Stimulated activated CD8-positive, alpha-beta memory T cell treated with anti-CD3 and anti-CD28 coated beads, Interleukin-2, amount 100 ng/mL, for 48 hours (primary cell): ENCODE measurements around the gene NF1.
"Not testable (repeated sequence)": the region's sequence is repeated elsewhere in the genome, so short reads cannot be mapped to it uniquely, and the experiment has no call there.

ENCODE experiments used
- DNase-seq, 2 donors: peaks; one replicate each; pipeline ENCODE4 v3.0.0-alpha.2; 2020; ENCODE audit warnings: low read depth in 2 of 2

NF1 gene

GRCh38 chr17:31078290-31078689, 16.5 kb upstream of the NF1 start:
- no peak for DNase-seq

- no peak for DNase-seq
These were observed 15.0 kb upstream of the NF1 start for GRCh38 chr17:31079731-31080130.

- DNase-seq, result no peak
These were observed 9.2 kb upstream of the NF1 start for GRCh38 chr17:31085563-31085962.

- DNase-seq, result no peak
These were observed 5.3 kb upstream of the NF1 start for GRCh38 chr17:31089471-31089870.

- not testable (repeated sequence) for DNase-seq
These were observed 4.1 kb upstream of the NF1 start for GRCh38 chr17:31090650-31091049.

GRCh38 chr17:31092475-31093064, 2.2 kb upstream of the NF1 start:
- DNase-seq, result no peak

- no peak for DNase-seq
These were observed 744 bp upstream of the NF1 start for GRCh38 chr17:31093866-31094599.

GRCh38 chr17:31095236-31096105, 694 bp downstream of the NF1 start:
- DNase-seq, result no peak

- DNase-seq, result no peak
These were observed 1.3 kb downstream of the NF1 start for GRCh38 chr17:31096106-31096436.

- DNase-seq, result no peak
These were observed 4.2 kb downstream of the NF1 start for GRCh38 chr17:31099016-31099415.

GRCh38 chr17:31100840-31101459, 6.2 kb downstream of the NF1 start:
- DNase-seq, result no peak

GRCh38 chr17:31101943-31102342, 7.2 kb downstream of the NF1 start:
- DNase-seq, result no peak

GRCh38 chr17:31105991-31106390, 11.2 kb downstream of the NF1 start:
- DNase-seq, result no peak

GRCh38 chr17:31111183-31111582, 16.4 kb downstream of the NF1 start:
- DNase-seq, result no peak

GRCh38 chr17:31112001-31112661, 17.4 kb downstream of the NF1 start:
- DNase-seq, result no peak

- DNase-seq, result not testable (repeated sequence)
These were observed 18.6 kb downstream of the NF1 start for GRCh38 chr17:31113368-31113767.

- DNase-seq, result no peak
These were observed 19.2 kb downstream of the NF1 start for GRCh38 chr17:31113939-31114338.

- no peak for DNase-seq
These were observed 20.3 kb downstream of the NF1 start for GRCh38 chr17:31114956-31115555.

GRCh38 chr17:31116167-31116566, 21.4 kb downstream of the NF1 start:
- DNase-seq, result no peak

- DNase-seq, result no peak
These were observed 28.0 kb downstream of the NF1 start for GRCh38 chr17:31122746-31123145.

GRCh38 chr17:31126318-31126717, 31.5 kb downstream of the NF1 start:
- DNase-seq, result no peak
